ENCODE measurements around the gene FBRS.

FBRS gene

DNA sequence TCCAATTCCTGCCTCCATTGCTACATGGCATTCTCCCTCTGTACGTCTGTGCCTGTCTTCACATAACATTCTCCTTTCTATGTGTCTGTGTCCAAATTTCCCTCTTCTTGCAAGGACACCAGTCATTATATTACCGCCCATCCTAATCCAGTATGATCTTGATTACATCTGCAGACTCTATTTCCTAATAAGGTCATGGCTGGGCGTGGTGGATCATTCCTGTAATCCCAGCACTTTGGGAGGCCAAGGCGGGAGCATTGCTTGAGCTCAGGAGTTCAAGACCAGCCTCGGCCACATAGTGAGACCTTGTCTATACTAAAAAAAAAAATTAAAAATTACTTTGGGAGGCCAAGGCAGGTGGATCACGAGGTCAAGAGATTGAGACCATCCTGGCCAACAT is 12.5 kb upstream of the FBRS start:
- no peak for DNase-seq

DNA sequence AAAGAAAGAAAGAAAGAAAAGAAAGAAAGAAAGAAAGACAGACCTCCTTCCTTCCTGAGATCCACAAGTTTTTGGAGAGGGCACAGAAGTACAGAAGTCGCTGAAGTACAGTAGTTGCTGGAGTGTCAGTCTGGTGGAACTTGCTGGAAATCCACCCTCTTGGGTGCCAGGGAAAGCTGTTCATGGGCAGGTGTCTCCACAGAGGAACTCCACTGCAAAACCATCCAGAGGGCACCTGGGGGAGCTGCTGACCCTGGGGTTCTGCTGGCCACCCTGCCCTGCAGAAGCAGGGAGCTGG is 11.0 kb upstream of the FBRS start:
- DNase-seq, result no peak

DNA sequence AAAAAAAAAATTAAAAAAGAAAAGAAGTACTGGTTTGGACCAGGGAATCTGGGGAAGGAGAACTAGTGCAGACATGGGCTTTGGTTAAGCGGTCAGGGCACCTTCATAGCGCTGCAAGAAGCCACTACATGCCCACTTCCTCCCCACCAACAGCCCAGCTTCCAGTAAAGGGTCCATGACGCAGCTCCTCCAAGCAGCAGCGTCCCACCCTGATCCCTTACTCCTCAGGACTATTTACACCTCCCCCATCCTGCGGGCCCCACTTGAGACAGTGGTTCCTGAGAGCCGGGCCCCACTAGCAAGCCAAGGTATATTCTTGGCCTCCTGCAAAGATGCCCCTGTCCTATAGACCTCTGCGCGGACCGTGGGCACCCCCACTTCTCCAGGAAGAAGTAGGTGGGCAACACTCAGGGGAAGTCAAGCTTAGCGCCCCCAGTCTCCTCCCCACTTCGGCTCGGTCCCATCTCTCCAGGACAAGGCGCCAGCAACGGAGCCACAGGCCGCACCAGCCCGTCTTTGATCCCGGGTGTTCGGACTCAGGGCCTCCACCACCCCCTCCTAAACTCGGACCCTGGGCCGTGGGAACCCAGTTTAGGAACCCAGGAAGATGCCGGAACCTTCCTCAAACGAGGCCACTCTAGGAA is 8.4 kb upstream of the FBRS start:
- peak; percentile 74 for DNase-seq

DNA sequence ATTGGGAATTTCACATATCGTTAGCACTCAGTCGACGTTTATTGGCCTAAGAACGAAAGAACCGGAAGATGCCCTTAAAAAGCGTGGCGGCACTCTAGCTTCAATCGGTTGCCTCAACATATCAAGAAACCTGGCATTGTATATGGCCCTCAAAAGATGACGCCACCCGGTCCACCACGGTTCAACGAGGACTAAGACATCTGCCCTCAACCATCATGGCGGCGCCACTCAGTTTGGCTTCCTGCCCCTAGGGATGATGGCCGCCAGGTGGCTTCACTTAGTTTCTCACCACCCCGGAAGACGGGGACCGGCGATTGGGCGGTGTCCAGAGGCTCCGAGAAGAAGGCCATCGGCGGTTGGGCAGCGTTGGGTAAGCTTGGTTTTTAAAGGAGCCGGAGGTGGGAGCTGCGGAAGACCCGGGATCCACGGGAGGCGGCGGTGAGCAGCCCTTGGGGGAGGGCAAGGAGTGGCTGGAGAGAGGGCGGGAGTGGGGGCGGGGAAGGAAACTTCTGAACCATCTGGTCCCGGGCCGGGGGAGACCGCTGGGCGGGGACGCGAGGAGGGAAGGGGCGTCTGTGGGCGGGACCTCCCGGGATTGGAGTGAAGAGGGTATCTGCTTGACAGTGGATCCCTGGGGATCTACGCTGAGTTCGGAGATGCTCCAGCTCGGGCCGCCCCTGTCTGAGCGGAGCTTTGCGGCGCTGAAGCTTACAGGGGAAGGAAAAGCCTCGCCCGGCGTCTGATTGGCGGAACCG is 7.7 kb upstream of the FBRS start, which contains the start of gene PRR14:
Gene PRR14 (plus strand): TSS at position 592 of the 755 bp plus-strand sequence. CDS start 686 bp downstream, outside the sequence.
- DNase-seq, result peak; percentile 100

DNA sequence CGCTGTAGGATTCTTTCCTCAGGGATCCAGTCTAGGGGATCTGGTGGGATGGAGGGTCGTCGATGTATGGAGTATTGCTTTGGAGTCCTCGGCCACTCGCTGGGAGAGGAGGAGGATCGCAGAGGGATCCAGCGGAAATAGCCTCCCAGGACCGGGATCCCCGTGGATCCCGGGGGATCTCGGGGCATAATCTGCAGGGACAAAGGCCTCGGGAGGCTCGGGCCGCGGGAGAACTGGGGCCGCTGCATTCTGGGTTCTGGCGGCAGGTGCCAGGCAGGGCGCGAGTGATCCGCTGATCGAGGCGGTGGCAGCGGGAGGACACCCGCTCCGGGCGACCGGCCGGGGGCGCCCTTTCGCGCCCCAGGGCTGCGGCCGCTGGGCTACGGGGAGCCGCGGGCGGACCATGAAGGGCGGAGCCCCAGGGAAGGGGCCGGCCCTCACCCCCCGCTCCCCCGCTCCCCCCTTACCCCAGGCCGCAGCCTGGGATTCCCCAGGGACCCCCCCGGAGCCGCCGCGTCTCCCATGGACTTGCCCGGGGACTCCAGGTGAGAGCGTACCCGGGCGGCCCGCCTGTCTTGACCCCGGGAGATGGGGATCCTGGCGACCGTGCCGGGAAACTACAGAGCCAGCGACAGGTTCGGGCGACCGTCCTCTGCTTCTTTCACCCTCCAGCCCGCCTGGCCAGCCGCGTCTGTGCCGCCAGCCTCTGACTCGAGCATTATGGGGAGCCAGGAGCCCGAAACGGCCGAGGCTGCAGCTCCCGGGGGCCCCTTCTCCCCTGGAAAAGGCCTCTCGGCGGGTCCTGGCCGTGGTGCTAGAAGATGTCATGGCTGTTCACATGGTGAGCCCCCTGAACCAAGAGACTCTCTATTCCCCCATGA is 6.9 kb upstream of the FBRS start:
- DNase-seq, result peak; percentile 91

DNA sequence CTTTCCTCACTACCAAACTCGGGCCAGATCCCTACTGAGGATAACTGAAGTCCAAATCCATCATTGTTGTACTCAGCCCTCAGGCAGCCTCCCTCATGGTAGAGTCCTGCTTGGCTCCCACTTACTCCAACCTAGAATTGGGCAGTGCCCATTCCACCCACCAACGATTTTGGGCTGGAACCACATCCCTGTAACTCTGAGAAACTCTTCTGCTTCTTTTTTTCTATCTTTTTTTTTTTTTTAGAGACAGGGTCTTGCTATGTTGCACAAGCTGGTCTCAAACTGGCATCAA is 6.3 kb upstream of the FBRS start:
- no peak for DNase-seq

DNA sequence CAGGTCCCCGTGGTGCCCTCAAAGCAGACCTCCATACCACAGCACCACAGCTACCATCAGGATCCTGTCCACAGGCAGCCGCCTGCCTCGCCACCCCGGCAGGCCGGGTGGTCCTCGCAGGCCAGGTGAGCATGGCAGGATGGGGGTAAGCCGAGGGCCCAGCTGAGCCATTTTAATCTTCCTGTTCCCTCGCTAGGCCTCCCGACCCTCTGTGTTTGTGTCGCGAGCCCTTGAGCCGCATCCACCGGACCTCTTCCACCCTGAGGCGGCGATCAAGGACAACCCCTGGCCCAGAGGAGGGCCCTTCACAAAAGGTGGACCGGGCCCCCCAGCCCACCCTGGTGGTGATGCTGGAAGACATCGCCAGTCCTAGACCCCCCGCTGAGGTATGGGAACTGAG is 5.5 kb upstream of the FBRS start:
- no peak for DNase-seq

DNA sequence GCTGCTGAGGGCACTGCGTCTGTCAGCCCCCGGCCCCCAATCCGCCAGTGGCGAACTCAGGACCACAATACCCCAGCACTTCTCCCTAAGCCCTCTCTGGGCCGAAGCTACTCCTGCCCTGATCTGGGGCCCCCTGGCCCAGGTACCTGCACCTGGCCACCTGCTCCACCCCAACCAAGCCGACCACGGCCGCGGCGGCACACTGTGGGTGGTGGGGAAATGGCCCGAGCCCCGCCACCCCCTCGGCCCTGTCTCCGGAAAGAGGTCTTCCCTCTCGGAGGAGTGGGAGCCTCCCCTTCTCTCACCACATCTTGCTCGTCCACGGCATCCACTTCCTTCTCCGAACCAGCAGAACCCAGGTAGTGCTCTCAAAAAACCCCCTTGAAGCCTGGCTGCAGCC is 3.4 kb upstream of the FBRS start:
- no peak for DNase-seq

DNA sequence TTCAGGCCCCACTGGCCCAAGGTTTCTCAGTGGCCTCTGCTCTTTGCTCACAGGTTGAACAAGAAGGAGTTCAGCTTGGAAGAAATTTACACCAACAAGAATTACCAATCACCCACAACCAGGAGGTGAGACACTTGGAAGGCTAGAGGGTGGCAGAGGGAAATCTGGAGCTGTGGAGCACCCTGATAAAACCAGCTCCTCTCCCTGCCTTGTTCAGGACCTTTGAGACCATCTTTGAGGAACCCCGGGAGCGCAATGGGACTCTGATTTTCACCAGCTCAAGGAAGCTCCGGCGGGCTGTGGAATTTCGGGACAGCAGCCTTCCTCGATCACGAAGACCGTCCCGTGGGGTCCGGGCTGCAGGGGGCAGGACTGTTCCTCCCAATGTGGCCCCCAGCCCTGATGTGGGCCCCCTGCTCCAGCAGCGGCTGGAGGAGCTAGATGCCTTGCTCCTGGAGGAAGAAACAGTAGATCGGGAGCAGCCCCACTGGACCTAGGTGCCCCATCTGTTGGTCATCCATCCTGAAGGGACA is 2.4 kb upstream of the FBRS start:
- no peak for DNase-seq

DNA sequence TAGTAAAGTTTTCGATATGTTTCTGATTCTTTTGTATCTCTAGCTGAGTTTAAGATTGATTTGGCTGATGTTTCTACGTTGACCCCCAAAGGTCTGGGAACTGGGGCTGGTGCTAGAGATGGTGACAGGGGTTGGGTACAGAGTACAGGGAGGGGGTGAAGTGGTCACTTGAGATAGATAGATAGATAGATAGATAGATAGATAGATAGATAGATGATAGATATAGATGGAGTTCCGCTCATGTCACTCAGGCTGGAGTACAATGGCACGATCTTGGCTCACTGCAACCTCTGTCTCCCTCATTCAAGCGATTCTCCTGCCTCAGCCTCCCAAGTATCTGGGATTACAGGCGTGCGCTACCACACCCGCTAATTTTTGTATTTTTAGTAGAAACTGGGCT is 1.8 kb upstream of the FBRS start:
- DNase-seq, result no peak

DNA sequence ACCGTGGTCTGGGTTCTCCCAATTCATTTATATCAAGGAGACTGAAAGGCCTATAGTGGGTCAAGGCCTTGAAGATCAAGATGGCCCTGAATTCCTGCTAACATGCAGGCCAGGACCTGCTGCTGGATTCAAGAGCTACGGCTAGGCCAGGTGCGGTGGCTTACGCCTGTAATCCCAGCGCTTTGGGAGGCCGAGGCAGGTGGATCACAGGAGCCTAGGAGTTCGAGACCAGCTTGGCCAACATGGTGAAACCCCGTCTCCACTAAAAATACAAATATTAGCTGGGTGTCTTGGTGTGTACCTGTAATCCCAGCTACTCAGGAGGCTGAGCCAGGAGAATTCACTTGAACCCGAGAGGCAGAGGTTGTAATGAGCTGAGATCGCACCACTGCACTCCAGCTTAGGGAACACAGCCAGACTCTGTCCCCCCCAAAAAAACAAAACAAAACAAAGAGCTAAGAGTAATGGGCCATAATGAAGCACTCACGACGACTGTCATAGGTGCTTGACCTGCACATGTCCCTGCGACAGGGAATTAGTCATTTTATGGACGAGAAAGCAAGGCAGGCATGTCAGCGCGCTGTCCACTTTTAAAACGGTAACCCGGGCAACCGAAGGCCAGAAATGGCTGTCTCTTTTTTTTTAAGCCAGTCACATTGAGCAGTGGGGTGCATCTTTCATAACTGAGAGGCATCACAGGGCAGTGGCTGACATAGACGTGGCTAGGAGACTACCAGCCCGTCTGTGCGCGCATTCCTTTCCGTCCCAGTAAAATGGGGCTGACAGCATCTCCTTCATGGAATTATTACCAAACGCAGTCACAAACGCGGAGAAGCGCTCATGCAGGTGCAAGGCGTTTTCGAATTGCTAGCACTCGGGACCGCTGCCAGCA is 1.0 kb upstream of the FBRS start:
- no peak for DNase-seq

DNA sequence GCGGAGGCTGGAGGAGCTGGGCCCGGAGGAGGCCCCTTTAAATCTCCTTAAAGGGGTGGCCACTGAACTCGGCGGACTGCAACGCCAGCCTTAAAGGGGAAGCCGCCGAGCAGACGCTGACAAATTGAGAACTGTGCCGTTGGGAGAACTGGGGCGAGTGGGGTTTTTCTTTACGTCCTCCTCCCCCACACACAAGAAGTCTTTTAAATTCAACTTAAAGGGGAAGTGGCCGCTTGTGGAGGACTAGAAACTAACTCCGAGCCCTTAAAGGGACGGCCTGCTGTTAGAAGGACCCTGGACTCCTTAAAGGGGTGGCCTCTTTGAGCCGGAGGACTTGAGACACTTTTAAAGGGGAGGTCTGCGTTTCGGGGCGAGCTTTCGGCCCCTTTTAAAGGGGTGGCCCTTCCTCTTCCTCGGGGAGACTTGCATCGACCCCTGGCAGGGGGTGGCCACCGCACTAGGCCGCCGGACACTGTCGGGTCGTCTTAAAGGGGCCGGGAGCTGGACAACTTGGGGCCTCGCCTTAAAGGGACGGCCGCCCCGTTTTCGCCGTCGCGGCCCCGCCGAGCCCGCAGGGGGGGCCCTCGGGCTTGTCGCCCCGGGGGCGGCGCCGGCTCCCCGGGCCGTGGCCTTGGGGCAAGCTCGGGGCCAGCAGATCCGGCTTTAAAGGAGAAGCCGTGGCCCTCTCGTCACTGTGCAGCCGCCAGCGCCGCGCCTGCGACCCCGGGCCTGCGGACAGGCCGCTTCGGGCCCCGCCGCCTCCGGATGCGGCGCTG is 688 bp downstream of the FBRS start:
- peak; percentile 99 for DNase-seq

DNA sequence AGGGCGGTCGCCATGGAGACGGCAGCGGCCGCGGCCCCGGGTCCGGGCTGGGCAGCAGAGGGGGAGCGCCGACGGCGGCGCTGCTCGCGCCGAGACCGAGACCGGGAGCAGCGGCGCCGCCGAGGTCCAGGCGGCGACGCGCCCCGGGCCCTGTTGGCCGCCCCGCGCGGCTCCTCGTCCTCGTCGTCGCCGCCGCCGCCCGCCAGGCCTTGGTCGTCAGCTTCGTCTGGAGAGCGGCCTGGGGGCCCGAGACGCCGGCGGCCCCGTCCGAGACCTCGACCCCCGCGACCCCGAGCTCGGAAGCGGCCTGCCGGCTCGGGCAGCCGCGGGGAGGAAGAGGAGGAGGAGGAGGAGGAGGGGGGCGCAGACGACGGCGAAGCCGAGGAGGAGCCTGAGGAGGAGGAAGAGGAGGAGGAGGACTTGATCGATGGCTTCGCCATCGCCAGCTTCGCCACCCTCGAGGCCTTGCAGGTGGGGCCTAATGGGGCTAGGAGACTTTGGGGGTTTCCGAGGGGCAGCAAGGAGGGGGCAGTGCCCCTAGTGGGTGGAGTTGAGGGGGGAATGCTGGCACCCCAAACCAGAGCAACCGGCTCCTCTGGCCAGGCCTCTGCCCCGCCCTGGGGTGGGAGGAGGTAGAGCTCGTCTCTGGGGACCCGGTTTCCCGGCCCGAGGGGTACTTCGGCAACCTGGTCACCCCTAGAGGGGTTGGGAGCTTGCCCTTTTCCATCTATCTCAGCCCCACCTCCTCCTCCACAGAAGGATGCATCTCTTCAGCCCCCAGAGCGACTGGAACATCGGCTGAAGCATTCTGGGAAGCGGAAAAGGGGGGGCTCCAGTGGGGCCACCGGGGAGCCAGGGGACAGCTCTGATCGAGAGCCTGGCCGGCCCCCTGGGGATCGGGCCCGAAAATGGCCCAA is 1.5 kb downstream of the FBRS start:
- peak; percentile 48 for DNase-seq

DNA sequence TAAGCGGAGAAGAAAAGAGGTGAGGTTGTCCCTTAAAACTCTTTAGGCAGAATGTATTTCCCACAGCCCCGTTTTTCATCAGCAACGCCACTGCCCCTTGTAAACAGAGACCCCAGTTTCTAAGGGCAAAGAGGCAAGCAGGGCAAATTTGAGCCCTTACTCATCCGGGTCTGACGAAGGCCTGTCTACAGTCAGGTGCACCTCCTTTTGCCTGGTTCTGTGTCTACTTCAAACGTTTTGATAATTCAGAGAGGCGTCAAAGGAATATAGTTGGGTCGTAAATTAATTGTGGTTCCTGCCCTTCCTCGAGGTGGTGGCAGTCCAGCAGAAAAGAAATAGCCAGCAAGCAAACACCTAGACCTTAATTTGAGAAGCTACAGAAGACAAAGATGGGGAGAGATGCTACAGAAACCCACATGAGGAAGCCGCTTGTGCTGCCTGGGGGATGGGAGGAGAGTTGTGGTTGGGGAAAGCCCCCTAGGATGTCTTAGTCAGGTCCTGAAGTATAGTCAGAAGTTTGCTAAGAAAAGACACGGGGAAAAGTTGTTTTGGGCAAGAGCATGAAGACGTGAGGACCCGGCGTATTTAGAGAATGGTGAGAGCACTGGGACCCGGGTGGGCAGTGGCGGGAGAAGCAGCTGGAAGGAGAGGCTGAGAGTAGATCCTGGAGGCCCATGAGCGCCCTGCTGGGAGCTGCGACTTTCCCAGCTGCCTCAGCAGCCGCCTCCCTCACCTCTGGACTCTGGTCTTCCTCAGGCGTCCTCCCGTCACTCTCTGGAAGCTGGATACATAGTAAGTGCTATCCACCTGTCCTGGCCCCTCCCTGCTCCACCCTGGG is 2.4 kb downstream of the FBRS start:
- DNase-seq, result peak; percentile 68

DNA sequence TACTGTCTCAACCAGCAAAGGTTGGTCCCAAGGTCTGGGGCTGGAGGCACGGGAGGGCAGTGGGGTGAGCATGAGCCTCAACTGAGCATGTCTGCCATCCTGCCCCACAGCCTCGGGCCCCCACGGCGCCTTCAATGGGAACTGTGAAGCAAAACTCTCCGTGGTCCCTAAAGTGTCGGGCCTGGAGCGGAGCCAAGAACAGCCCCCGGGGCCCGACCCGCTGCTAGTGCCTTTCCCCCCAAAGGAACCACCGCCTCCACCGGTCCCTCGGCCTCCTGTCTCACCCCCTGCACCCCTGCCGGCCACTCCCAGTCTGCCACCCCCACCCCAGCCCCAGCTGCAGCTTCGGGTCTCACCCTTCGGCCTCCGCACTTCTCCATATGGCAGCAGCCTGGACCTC is 4.2 kb downstream of the FBRS start:
- no peak for DNase-seq

DNA sequence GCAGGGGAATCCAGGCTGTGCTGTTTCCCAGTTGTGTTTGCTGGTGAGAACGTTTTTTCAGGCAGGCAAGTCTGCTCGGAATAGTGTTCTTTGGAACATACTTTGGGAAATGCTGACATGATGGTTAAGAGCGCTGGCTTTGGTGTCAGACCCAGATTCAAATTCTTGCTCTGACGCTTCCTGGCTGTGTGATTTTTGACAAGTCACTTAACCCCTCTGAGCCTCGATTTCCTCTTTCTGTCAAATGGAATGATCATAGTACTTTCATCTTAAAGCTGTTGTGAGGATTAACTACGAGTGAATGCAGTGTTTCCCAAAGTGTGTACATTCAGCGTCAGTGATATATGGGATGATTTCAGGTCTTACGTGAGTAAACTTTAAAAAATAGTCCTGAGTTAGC is 4.8 kb downstream of the FBRS start:
- DNase-seq, result no peak

DNA sequence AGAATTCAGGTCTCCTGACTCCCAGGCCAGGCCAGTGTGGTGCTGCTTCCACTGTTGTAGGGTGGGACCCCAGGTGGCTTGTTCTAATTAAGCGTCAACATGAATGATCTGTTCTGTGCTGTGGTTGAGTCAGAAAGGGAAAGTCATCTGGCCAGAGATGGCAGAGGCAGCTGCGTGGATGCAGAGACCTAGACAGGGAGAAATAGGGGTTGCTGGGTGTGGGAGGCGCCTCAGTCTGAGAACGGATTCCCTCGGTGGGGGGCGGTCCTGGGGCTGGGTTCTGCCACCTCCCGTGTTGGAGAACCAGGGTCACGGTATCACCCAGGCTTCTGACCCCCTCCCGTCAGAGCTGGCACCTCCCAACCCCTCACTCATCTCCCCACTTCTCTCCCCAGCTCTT is 5.6 kb downstream of the FBRS start:
- DNase-seq, result no peak

DNA sequence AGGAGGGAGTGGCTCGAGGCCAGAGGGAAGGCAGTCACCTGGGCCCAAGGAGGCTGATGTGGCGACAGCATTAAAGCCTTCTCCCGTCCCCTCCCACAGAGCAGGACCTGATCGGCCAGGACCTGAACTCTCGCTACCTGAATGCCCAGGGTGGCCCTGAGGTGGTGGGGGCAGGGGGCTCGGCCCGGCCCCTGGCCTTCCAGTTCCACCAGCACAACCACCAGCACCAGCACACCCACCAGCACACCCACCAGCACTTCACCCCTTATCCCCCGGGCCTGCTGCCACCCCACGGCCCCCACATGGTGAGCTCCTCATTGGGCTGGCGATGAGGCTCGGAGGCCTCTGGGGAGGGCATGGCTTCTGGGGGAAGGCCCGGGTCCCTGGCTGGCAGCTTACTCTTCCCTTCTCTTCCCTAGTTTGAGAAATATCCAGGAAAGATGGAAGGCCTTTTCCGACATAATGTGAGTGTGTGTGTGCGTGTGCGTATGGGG is 6.4 kb downstream of the FBRS start:
- DNase-seq, result no peak

DNA sequence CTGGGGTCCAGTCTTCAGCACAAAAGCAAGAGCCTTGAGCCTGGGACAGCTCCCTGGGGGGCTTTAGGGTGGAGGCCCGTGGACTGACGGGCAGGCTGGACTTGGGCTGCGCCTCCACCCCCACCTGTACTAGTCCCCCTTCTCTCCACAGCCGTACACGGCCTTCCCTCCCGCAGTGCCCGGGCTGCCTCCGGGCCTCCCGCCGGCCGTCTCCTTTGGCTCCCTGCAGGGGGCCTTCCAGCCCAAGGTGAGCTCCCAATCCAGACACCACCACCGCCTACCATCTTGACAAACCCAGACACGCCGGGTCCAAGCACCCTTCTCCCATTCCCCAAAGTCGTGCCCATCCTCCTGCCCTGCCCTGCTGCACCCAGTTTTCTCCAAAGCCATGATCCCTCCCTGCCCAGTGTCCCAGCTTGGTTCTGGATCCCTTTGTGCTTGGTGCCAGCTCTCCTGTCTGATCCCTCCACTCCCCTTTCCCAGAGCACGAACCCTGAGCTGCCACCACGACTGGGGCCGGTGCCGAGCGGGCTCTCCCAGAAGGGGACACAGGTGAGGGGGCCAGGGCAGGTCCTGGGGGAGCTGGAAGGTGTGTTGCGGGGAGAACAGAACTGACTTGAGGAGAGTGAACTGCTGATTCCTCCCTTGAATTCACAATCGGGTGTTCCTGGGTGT is 7.1 kb downstream of the FBRS start:
- no peak for DNase-seq

All from hematopoietic multipotent progenitor cell treated with erythropoietin and hydrocortisone succinate and interleukin-3 and kit ligand, for 4 days (in vitro differentiated cells).